ENCODE measurements around the gene CADM1.

Gene CADM1

GRCh38 chr11:115528225-115528624 lies 24.0 kb upstream of the CADM1 start:
- DNase-seq (ENCODE audit: low spot score) = no peak
- no peak overlapping the region for H3K27ac ChIP-seq
- ChIA-PET POLR2A (ENCODE audit: low non-redundant PET) (no interaction called here), CTCF (interaction anchor here (0.7 kb wide), 1 partner anchor 253 kb away, joined by 3 read pairs; no protein-coding TSS in a partner anchor)
- TF ChIP-seq CTCF (conservative IDR thresholded peaks at IDR 0.05; ENCODE audit: low read depth) = no peak

GRCh38 chr11:115527534-115528125 lies 23.4 kb upstream of the CADM1 start:
- POLR2A ChIA-PET (ENCODE audit: low non-redundant PET) = no interaction called here
- CTCF ChIA-PET = no interaction called here
- no peak for DNase-seq (ENCODE audit: low spot score)
- TF ChIP-seq CTCF (conservative IDR thresholded peaks at IDR 0.05; ENCODE audit: low read depth) = no peak
- H3K27ac ChIP-seq = no peak overlapping the region

GRCh38 chr11:115525531-115526006 lies 21.4 kb upstream of the CADM1 start:
- no peak overlapping the region for H3K27ac ChIP-seq
- no peak for TF ChIP-seq CTCF (conservative IDR thresholded peaks at IDR 0.05; ENCODE audit: low read depth)
- POLR2A ChIA-PET (ENCODE audit: low non-redundant PET) = no interaction called here
- DNase-seq (ENCODE audit: low spot score) = no peak
- CTCF ChIA-PET = no interaction called here

GRCh38 chr11:115524572-115524971 lies 20.4 kb upstream of the CADM1 start:
- ChIA-PET CTCF (no interaction called here), POLR2A (ENCODE audit: low non-redundant PET) (no interaction called here)
- no peak overlapping the region for H3K27ac ChIP-seq
- no peak for TF ChIP-seq CTCF (conservative IDR thresholded peaks at IDR 0.05; ENCODE audit: low read depth)
- DNase-seq (ENCODE audit: low spot score) = no peak

GRCh38 chr11:115523727-115524399 lies 19.6 kb upstream of the CADM1 start:
- no peak overlapping the region for H3K27ac ChIP-seq
- ChIA-PET CTCF (interaction anchor here (0.7 kb wide), 1 partner anchor 57 kb away, joined by 4 read pairs; no protein-coding TSS in a partner anchor), POLR2A (ENCODE audit: low non-redundant PET) (no interaction called here)
- TF ChIP-seq CTCF (conservative IDR thresholded peaks at IDR 0.05; ENCODE audit: low read depth) = no peak
- no peak for DNase-seq (ENCODE audit: low spot score)

- CTCF ChIA-PET = no interaction called here
- TF ChIP-seq CTCF (conservative IDR thresholded peaks at IDR 0.05; ENCODE audit: low read depth) = no peak
- H3K27ac ChIP-seq = no peak overlapping the region
- POLR2A ChIA-PET (ENCODE audit: low non-redundant PET) = no interaction called here
- no peak for DNase-seq (ENCODE audit: low spot score)
Measured at GRCh38 chr11:115522302-115522701, 18.1 kb upstream of the CADM1 start.

All from RWPE1 (cell line).